Immature natural killer cell (primary cell): ENCODE measurements around the gene SLAMF9. TPM values are rescaled to one million over a fixed set of nuclear protein-coding genes. Genes with fewer than 3 reads are reported as not detected.

ENCODE experiments used
- DNase-seq, 3 donors: peaks; one replicate each; pipeline ENCODE4 v3.0.0; 2022; ENCODE audit warnings: mixed read lengths in 1 of 3
- H3K27ac Mint-ChIP-seq, 6 donors: one replicate each; pipeline ENCODE4 v1.8.0; 2020; ENCODE audit warnings: mixed read lengths in 6 of 6, mild to moderate bottlenecking in 5 of 6, inconsistent platforms in 4 of 6, moderate library complexity in 3 of 6
- H3K27me3 Mint-ChIP-seq, 3 donors: one replicate each; pipeline ENCODE4 v1.8.0; 2020 to 2021; ENCODE audit warnings: low read depth in 3 of 3, mild to moderate bottlenecking in 3 of 3, mixed read lengths in 3 of 3, moderate library complexity in 3 of 3, inconsistent platforms in 1 of 3
- H3K36me3 Mint-ChIP-seq, 3 donors: one replicate each; pipeline ENCODE4 v1.8.0; 2020; ENCODE audit warnings: mixed read lengths in 3 of 3, inconsistent platforms in 2 of 3, mild to moderate bottlenecking in 2 of 3
- H3K4me1 Mint-ChIP-seq, 2 donors: one replicate each; pipeline ENCODE4 v1.8.0; 2020; ENCODE audit warnings: inconsistent platforms in 2 of 2, mild to moderate bottlenecking in 2 of 2, mixed read lengths in 2 of 2, moderate library complexity in 1 of 2
- H3K4me3 Mint-ChIP-seq, 5 donors: one replicate each; pipeline ENCODE4 v1.8.0; 2020; ENCODE audit warnings: mild to moderate bottlenecking in 5 of 5, mixed read lengths in 5 of 5, inconsistent platforms in 3 of 5, moderate library complexity in 3 of 5
- H3K9me3 Mint-ChIP-seq, 6 donors: one replicate each; pipeline ENCODE4 v1.8.0; 2020; ENCODE audit warnings: mild to moderate bottlenecking in 6 of 6, mixed read lengths in 6 of 6, inconsistent platforms in 4 of 6, moderate library complexity in 3 of 6
- polyA plus RNA-seq, 3 donors: library from polyadenylated mRNA; unstranded; fragments of 300-500 nt; fragmentation: Illumina TruSeq; gene quantifications; one replicate each; pipeline ENCODE4 v1.2.3, GENCODE V29; 2021

The SLAMF9 gene
- polyA plus RNA-seq, 3 donors from 2014 or later = not detected

- Mint-ChIP-seq H3K9me3 (no peaks in the 10 kb centered on the region), H3K27me3 (peaks cover 3 to 19% (median 7%) of the 10 kb centered on the region in 3 donors), H3K27ac (no peak overlapping the region), H3K4me3 (no peak overlapping the region), H3K4me1 (no peaks in the 10 kb centered on the region), H3K36me3 (no peaks in the 10 kb centered on the region)
- no peak for DNase-seq
These were observed 31.4 kb upstream of the SLAMF9 start for GRCh38 chr1:159985473-159985872.

GRCh38 chr1:159983681-159984080 is 29.6 kb upstream of the SLAMF9 start:
- peaks cover 3 to 23% (median 9%) of the 10 kb centered on the region in 3 donors for H3K27me3 Mint-ChIP-seq
- H3K4me3 Mint-ChIP-seq = no peak overlapping the region
- no peak for DNase-seq
- H3K36me3 Mint-ChIP-seq = no peaks in the 10 kb centered on the region
- no peak overlapping the region for H3K27ac Mint-ChIP-seq
- H3K9me3 Mint-ChIP-seq = no peaks in the 10 kb centered on the region
- no peaks in the 10 kb centered on the region for H3K4me1 Mint-ChIP-seq

GRCh38 chr1:159982280-159982679 is 28.2 kb upstream of the SLAMF9 start:
- H3K27me3 Mint-ChIP-seq = peaks cover 3 to 23% (median 7%) of the 10 kb centered on the region in 3 donors
- H3K36me3 Mint-ChIP-seq = no peaks in the 10 kb centered on the region
- no peaks in the 10 kb centered on the region for H3K4me1 Mint-ChIP-seq
- H3K27ac Mint-ChIP-seq = no peak overlapping the region
- no peaks in the 10 kb centered on the region for H3K9me3 Mint-ChIP-seq
- no peak overlapping the region for H3K4me3 Mint-ChIP-seq
- no peak for DNase-seq

- H3K36me3 Mint-ChIP-seq = no peaks in the 10 kb centered on the region
- H3K27ac Mint-ChIP-seq = no peak overlapping the region
- H3K4me3 Mint-ChIP-seq = no peak overlapping the region
- H3K9me3 Mint-ChIP-seq = no peaks in the 10 kb centered on the region
- H3K27me3 Mint-ChIP-seq = peaks cover 3 to 22% (median 7%) of the 10 kb centered on the region in 3 donors
- DNase-seq = no peak
- H3K4me1 Mint-ChIP-seq = no peaks in the 10 kb centered on the region
These were observed 27.5 kb upstream of the SLAMF9 start for GRCh38 chr1:159981351-159982055.

GRCh38 chr1:159980786-159981185 is 26.7 kb upstream of the SLAMF9 start:
- DNase-seq = no peak
- H3K9me3 Mint-ChIP-seq = no peaks in the 10 kb centered on the region
- H3K4me1 Mint-ChIP-seq = no peaks in the 10 kb centered on the region
- H3K4me3 Mint-ChIP-seq = no peak overlapping the region
- peaks cover 3 to 20% (median 7%) of the 10 kb centered on the region in 3 donors for H3K27me3 Mint-ChIP-seq
- no peak overlapping the region for H3K27ac Mint-ChIP-seq
- no peaks in the 10 kb centered on the region for H3K36me3 Mint-ChIP-seq

- Mint-ChIP-seq H3K9me3 (no peaks in the 10 kb centered on the region), H3K4me3 (no peak overlapping the region), H3K4me1 (no peaks in the 10 kb centered on the region), H3K27ac (no peak overlapping the region), H3K27me3 (peaks cover 3 to 14% (median 7%) of the 10 kb centered on the region in 3 donors), H3K36me3 (no peaks in the 10 kb centered on the region)
- no peak for DNase-seq
These were observed 26.0 kb upstream of the SLAMF9 start for GRCh38 chr1:159980076-159980475.

- Mint-ChIP-seq H3K4me3 (no peak overlapping the region), H3K36me3 (no peaks in the 10 kb centered on the region), H3K27me3 (peaks cover 2 to 12% (median 7%) of the 10 kb centered on the region in 3 donors), H3K9me3 (no peaks in the 10 kb centered on the region), H3K4me1 (no peaks in the 10 kb centered on the region), H3K27ac (no peak overlapping the region)
- DNase-seq = no peak
These were observed 25.2 kb upstream of the SLAMF9 start for GRCh38 chr1:159979257-159979656.

GRCh38 chr1:159978107-159978398 is 24.0 kb upstream of the SLAMF9 start:
- no peaks in the 10 kb centered on the region for H3K4me1 Mint-ChIP-seq
- H3K27me3 Mint-ChIP-seq = peaks cover 2 to 11% (median 7%) of the 10 kb centered on the region in 3 donors
- no peaks in the 10 kb centered on the region for H3K36me3 Mint-ChIP-seq
- H3K27ac Mint-ChIP-seq = no peak overlapping the region
- H3K4me3 Mint-ChIP-seq = no peak overlapping the region
- no peak for DNase-seq
- H3K9me3 Mint-ChIP-seq = no peaks in the 10 kb centered on the region

- no peak overlapping the region for H3K27ac Mint-ChIP-seq
- H3K27me3 Mint-ChIP-seq = peaks cover 2 to 9% (median 7%) of the 10 kb centered on the region in 3 donors
- no peaks in the 10 kb centered on the region for H3K4me1 Mint-ChIP-seq
- no peak for DNase-seq
- H3K36me3 Mint-ChIP-seq = no peaks in the 10 kb centered on the region
- no peak overlapping the region for H3K4me3 Mint-ChIP-seq
- H3K9me3 Mint-ChIP-seq = no peaks in the 10 kb centered on the region
These were observed 23.5 kb upstream of the SLAMF9 start for GRCh38 chr1:159977364-159978106.

- Mint-ChIP-seq H3K4me3 (no peak overlapping the region), H3K27me3 (peaks cover 2 to 4% (median 3%) of the 10 kb centered on the region in 3 donors), H3K27ac (no peak overlapping the region), H3K4me1 (no peaks in the 10 kb centered on the region), H3K9me3 (no peaks in the 10 kb centered on the region), H3K36me3 (no peaks in the 10 kb centered on the region)
- no peak for DNase-seq
These were observed 20.4 kb upstream of the SLAMF9 start for GRCh38 chr1:159974350-159974965.

GRCh38 chr1:159973350-159973940 is 19.4 kb upstream of the SLAMF9 start:
- no peaks in the 10 kb centered on the region for H3K36me3 Mint-ChIP-seq
- no peak overlapping the region for H3K4me3 Mint-ChIP-seq
- no peaks in the 10 kb centered on the region for H3K4me1 Mint-ChIP-seq
- H3K27ac Mint-ChIP-seq = no peak overlapping the region
- DNase-seq = no peak
- no peaks in the 10 kb centered on the region for H3K9me3 Mint-ChIP-seq
- H3K27me3 Mint-ChIP-seq = peaks cover 2 to 4% (median 4%) of the 10 kb centered on the region in 3 donors

GRCh38 chr1:159972443-159973205 is 18.6 kb upstream of the SLAMF9 start:
- H3K4me3 Mint-ChIP-seq = no peak overlapping the region
- no peak overlapping the region for H3K27ac Mint-ChIP-seq
- no peaks in the 10 kb centered on the region for H3K4me1 Mint-ChIP-seq

GRCh38 chr1:159970932-159971342 is 16.9 kb upstream of the SLAMF9 start:
- H3K27me3 Mint-ChIP-seq = peaks cover 5 to 7% (median 7%) of the 10 kb centered on the region in 3 donors
- no peak overlapping the region for H3K27ac Mint-ChIP-seq
- no peaks in the 10 kb centered on the region for H3K9me3 Mint-ChIP-seq
- H3K4me3 Mint-ChIP-seq = no peak overlapping the region
- no peak for DNase-seq
- H3K36me3 Mint-ChIP-seq = no peaks in the 10 kb centered on the region
- H3K4me1 Mint-ChIP-seq = no peaks in the 10 kb centered on the region

More at GRCh38 chr1:159972443-159973205, 18.6 kb upstream of the SLAMF9 start:
- no peaks in the 10 kb centered on the region for H3K9me3 Mint-ChIP-seq
- peaks cover 2 to 5% (median 4%) of the 10 kb centered on the region in 3 donors for H3K27me3 Mint-ChIP-seq
- H3K36me3 Mint-ChIP-seq = no peaks in the 10 kb centered on the region
- no peak for DNase-seq
